ENCODE data around the gene DCBLD2. TPM values are rescaled to one million over a fixed set of nuclear protein-coding genes. Genes with fewer than 3 reads are reported as not detected.
"Not testable (repeated sequence)": the region's sequence is repeated elsewhere in the genome, so short reads cannot be mapped to it uniquely, and the experiment has no call there.

DCBLD2 gene
- total RNA-seq, 1 experiment from 2014 or later, result 70.2 TPM

DNA sequence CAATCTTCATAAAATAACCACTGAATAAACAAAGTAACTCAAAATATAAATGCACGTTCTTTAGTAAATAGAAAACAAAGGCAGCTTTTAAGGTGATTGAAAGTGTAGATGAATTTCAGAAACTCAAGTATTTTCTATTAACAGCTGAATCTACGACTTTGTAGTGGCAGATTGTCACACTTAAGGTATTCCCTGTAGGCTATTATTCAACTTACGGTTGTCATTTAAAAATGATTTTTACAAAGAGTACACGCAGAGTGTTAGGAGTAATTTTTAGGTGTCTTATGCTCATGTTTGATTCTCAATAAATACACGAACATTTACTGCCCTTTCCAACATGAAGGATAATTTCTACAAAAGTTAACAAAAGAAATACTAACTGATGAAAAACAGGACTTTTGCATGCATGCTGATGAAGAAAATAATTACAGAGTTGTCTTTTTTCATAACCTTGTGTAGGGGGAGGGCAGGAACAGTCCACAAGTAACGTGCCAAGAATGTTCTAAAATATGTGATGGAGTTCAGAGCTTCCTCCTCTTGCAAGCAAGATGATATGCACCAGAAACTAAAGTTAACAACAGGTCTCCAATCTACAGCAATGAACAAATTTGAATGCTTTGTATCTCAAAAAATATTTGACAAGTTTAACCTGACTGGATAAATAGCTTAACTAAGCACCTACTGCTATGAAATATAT lies 16.7 kb downstream of the DCBLD2 start:
- Histone ChIP-seq H3K27me3 (replicated peaks) (no peaks in the 10 kb centered on the region), H3K4me1 (replicated peaks) (peaks cover 46% of the 10 kb centered on the region), H3K27ac (peak overlapping the region; percentile 30; the same call in 1 of the 2 replicates), H3K4me3 (no peak overlapping the region), H3K36me3 (peaks cover 21% of the 10 kb centered on the region), H3K9me3 (replicated peaks) (no peaks in the 10 kb centered on the region)
- peak in 1 of 2 experiments; percentile 43 for DNase-seq (ENCODE audit: low read depth in 1 of 2, low spot score in 2 of 2)

DNA sequence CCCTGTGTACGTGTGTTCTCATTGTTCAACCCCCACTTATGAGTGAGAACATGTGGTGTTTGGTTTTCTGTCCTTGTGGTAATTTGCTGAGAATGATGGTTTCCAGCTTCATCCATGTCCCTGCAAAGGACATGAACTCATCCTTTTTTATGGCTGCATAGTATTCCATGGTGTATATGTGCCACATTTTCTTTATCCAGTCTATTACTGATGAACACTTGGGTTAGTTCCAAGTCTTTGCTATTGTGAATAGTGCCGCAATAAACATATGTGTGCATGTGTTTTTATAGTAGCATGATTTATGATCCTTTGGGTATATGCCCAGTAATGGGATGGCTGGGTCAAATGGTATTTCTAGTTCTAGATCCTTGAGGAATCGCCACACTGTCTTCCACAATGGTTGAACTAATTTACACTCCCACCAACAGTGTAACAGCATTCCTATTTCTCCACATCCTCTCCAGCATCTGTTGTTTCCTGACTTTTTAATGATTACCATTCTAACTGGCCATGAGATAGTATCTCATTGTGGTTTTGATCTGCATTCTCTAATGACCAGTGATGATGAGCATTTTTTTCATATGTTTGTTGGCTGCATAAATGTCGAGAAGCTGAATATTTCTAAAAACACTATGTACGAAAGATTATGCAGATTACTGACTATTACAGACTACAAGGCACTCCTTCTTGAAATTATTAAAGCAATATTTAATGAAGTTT lies 18.7 kb downstream of the DCBLD2 start:
- not testable (repeated sequence) for H3K27me3 ChIP-seq (replicated peaks); H3K27ac ChIP-seq; DNase-seq (ENCODE audit: low read depth in 1 of 2, low spot score in 2 of 2); H3K9me3 ChIP-seq (replicated peaks); H3K4me3 ChIP-seq
- Histone ChIP-seq H3K36me3 (peaks cover 33% of the 10 kb centered on the region), H3K4me1 (replicated peaks) (peaks cover 35% of the 10 kb centered on the region)

DNA sequence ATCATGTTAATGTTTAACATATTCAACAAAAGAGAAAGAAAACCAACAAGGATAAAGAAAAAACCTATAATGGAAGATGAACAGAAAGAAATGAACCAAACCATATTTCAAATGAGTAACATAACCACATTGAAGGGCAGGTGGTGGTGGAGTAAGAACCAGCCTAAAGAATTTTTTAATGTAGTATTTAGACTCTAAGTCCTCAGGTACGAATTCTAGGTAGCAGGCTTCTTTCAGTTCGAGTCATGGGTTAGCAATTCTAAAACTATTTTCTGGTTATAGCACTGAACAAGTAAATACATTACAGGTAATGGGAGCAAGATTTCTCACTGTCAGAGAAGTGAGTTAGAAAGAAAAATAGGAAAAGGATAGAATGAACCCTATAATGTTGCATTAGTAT lies 24.4 kb downstream of the DCBLD2 start:
- no peak overlapping the region for H3K27ac ChIP-seq

DNA sequence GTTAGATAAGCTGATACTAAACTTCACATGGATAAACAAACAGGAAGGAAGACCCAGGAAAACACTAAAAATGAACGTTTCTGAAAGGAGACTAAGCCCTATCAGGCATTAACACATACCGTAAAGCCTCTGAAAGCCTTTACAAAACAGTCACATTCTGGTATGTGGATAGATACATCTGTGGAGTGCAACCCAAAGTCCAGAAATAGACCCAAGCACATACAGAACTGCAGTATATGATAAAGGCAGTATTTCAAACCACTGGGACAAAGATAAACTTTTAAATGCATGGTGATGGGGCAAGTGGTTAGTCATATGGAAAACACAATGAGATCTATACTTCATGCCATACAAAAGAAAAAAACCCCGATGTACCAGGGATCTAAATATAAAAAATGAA lies 26.0 kb downstream of the DCBLD2 start:
- Histone ChIP-seq H3K36me3 (peaks cover 49% of the 10 kb centered on the region), H3K27ac (no peak overlapping the region), H3K27me3 (replicated peaks) (no peaks in the 10 kb centered on the region), H3K9me3 (replicated peaks) (no peaks in the 10 kb centered on the region), H3K4me3 (no peak overlapping the region), H3K4me1 (replicated peaks) (no peaks in the 10 kb centered on the region)
- no peak for DNase-seq (ENCODE audit: low read depth in 1 of 2, low spot score in 2 of 2)

More for the DNA sequence above, 24.4 kb downstream of the DCBLD2 start:
- DNase-seq (ENCODE audit: low read depth in 1 of 2, low spot score in 2 of 2), result no peak
- Histone ChIP-seq H3K9me3 (replicated peaks) (no peaks in the 10 kb centered on the region), H3K36me3 (peaks cover 45% of the 10 kb centered on the region), H3K27me3 (replicated peaks) (no peaks in the 10 kb centered on the region), H3K4me3 (no peak overlapping the region), H3K4me1 (replicated peaks) (no peaks in the 10 kb centered on the region)

DNA sequence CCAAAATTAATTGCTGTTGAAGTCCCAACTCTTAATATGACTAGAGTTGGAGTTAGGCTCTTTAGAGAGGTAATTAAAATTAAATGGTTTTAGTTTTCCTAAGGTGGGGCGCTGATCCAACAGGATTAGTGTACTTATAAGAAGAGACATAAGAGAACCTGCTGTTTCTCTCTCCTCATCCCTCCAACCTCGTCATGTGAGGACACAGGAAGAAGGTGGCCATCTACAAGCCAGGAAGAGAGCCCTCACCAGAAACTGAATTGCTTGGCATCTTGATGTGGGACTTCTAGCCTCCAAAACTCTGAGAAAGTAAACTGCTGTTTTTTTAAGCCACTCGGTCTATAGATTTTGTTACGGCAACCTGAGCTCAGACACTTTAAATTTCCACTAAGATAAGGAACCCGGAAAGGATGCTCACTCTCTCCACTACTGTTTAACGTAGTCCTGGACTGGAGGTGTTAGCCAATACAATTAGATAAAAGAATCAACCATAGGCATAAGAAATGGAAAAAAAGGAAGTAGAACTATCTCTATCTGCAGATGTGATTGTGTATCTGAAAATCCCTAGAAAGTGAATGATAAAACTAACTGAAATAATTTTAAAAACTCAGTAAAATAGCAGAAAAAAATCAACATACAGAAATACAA lies 26.8 kb downstream of the DCBLD2 start:
- no peaks in the 10 kb centered on the region for H3K9me3 ChIP-seq (replicated peaks)
- H3K4me1 ChIP-seq (replicated peaks), result peaks cover 5% of the 10 kb centered on the region; the same call in 1 of the 2 replicates
- H3K36me3 ChIP-seq, result peaks cover 41% of the 10 kb centered on the region
- DNase-seq (ENCODE audit: low read depth in 1 of 2, low spot score in 2 of 2), result no peak
- H3K27ac ChIP-seq, result no peak overlapping the region
- H3K4me3 ChIP-seq, result no peak overlapping the region
- H3K27me3 ChIP-seq (replicated peaks), result no peaks in the 10 kb centered on the region

DNA sequence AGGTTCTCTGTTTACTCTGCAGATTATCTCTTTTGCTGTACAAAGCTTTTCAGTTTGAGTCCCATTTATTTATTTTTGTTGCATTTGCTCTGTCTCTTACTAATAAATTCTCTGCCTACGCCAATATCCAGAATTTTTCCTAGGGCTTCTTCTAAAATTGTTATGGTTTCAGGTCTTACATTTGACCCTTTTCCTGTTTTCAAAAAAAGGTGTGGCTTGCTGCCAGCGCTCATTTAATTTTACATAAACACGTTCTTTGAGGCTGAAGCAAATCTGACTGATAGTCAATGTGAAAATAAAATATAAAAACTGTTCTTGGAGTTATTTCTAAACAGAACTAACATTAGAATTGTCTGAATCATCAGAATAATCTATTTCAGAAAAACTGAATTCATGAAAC lies 32.1 kb downstream of the DCBLD2 start:
- Histone ChIP-seq H3K27me3 (replicated peaks) (no peaks in the 10 kb centered on the region), H3K36me3 (peaks cover 43% of the 10 kb centered on the region), H3K4me1 (replicated peaks) (peaks cover 14% of the 10 kb centered on the region), H3K4me3 (no peak overlapping the region), H3K9me3 (replicated peaks) (no peaks in the 10 kb centered on the region), H3K27ac (no peak overlapping the region)
- DNase-seq (ENCODE audit: low read depth in 1 of 2, low spot score in 2 of 2), result no peak

DNA sequence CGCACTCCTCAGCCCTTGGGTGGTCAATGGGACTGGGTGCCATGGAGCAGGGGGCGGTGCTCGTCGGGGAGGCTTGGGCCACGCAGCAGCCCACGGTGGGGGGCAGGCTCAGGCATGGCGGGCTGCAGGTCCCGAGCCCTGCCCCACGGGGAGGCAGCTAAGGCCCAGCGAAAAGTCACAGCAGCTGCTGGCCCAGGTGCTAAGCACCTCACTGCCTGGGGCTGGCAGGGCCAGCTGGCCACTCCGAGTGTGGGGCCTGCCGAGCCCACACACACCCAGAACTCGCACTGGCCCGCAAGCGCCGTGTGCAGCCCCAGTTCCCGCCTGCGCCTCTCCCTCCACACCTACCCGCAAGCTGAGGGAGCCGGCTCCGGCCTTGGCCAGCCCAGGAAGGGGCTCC lies 43.5 kb downstream of the DCBLD2 start:
- not testable (repeated sequence) for H3K27ac ChIP-seq; DNase-seq (ENCODE audit: low read depth in 1 of 2, low spot score in 2 of 2); H3K27me3 ChIP-seq (replicated peaks); H3K9me3 ChIP-seq (replicated peaks); H3K4me3 ChIP-seq
- peaks cover 26% of the 10 kb centered on the region for H3K4me1 ChIP-seq (replicated peaks)
- H3K36me3 ChIP-seq, result peaks cover 30% of the 10 kb centered on the region

DNA sequence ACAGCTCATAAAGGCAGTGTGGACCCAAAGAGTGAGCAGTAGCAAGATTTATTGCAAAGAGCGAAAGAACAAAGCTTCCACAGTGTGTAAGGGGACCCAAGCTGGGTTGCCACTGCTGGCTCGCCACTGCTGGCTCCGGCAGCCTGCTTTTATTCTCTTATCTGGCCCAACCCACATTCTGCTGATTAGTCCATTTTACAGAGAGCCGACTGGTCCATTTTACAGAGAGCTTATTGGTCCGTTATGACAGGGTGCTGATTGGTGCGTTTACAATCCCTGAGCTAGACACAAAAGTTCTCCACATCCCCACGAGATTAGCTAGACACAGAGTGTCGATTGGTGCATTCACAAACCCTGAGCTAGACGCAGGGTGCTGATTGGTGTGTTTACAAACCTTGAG lies 44.2 kb downstream of the DCBLD2 start:
- H3K9me3 ChIP-seq (replicated peaks); DNase-seq (ENCODE audit: low read depth in 1 of 2, low spot score in 2 of 2); H3K27ac ChIP-seq; H3K4me3 ChIP-seq; H3K27me3 ChIP-seq (replicated peaks): not testable (repeated sequence)
- peaks cover 29% of the 10 kb centered on the region for H3K4me1 ChIP-seq (replicated peaks)
- peaks cover 30% of the 10 kb centered on the region for H3K36me3 ChIP-seq

DNA sequence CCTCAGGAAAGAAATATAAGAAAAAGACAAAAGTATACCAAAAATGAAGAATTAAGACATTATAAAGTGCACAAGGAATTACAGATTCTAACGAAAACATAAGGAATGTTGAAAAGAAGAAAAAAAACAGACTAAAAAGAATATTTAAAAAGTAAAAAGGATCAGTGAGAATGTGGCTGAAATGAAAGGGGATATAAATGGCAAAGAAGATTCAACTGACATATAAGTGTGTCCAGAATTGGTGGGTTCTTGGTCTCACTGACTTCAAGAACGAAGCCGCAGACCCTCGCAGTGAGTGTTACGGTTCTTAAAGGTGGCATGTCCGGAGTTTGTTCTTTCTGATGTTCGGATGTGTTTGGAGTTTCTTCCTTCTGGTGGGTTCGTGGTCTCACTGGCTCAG lies 44.8 kb downstream of the DCBLD2 start:
- Histone ChIP-seq H3K4me3 (no peak overlapping the region), H3K4me1 (replicated peaks) (peaks cover 29% of the 10 kb centered on the region), H3K9me3 (replicated peaks) (no peaks in the 10 kb centered on the region), H3K27ac (peak overlapping the region; percentile 48; the same call in 1 of the 2 replicates), H3K36me3 (peaks cover 30% of the 10 kb centered on the region), H3K27me3 (replicated peaks) (no peaks in the 10 kb centered on the region)
- no peak for DNase-seq (ENCODE audit: low read depth in 1 of 2, low spot score in 2 of 2)

DNA sequence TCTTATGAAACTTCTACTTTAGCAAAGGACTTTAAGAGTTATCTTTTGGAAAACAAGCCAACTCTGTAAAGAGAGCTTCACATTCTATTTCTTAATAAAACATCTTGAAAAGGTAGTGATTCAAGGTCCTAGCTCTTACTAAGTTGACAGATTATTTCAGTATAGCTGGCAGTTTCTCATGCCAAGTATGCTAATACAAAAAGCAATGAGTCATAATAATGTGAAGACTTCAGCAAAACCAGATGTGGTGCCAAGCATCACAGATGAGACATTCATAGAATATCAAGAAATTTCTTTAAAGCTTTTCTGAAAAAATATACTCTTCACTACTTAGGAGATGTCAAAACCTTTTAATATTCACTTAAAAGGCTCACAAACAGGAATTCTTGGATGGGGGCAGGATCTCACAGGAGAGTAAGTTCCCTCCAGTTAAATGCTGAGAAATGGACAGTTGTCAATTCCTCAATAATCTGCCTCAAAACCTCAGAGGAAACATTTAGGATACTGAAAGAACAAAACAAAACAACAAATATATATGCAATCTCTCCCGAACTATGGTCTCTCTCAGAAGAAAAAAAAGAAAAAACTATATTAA lies 45.6 kb downstream of the DCBLD2 start:
- Histone ChIP-seq H3K27ac (peak overlapping the region; percentile 48), H3K36me3 (peaks cover 30% of the 10 kb centered on the region), H3K27me3 (replicated peaks) (no peaks in the 10 kb centered on the region), H3K9me3 (replicated peaks) (no peaks in the 10 kb centered on the region), H3K4me3 (no peak overlapping the region), H3K4me1 (replicated peaks) (peaks cover 33% of the 10 kb centered on the region)
- DNase-seq (ENCODE audit: low read depth in 1 of 2, low spot score in 2 of 2), result peak in 1 of 2 experiments; percentile 52

DNA sequence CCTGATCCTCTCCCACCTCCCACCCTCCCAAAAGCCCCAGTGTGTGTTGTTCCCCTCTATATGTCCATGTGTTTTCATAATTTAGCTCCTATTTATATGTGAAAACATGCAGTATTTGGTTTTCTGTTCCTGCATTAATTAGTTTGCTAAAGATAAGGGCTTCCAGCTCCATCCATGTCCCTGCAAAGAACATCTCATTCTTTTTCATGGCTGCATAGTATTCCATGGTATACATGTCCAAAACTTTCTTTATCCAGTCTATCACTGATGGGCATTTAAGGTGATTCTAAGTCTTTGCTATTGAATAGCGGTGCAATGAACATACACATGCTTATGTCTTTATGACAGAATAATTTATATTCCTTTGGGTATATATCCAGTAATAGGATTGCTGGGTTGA lies 53.4 kb downstream of the DCBLD2 start:
- H3K36me3 ChIP-seq, result peaks cover 20% of the 10 kb centered on the region
- H3K27me3 ChIP-seq (replicated peaks), result no peaks in the 10 kb centered on the region
- H3K27ac ChIP-seq, result no peak overlapping the region
- H3K4me1 ChIP-seq (replicated peaks), result peaks cover 53% of the 10 kb centered on the region
- no peak for DNase-seq (ENCODE audit: low read depth in 1 of 2, low spot score in 2 of 2)
- no peaks in the 10 kb centered on the region for H3K9me3 ChIP-seq (replicated peaks)
- H3K4me3 ChIP-seq, result no peak overlapping the region

DNA sequence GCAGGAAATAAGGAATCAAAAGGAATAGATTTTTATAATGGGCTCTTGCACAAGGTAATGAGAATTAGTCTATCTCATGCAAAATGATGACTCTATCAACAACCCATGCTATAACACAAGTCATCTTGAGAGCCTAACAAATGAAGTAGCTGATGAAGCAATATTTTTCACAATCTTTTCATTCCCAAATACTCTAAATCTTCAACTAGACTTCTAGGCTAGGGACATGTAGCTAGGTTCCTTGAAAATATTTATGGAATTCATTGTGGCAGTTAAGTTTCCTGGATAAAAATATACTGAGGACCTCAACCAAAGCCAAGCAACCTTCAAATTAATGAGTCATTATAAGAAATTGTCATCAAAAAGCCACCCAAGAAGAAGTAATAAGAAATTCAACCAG lies 55.4 kb downstream of the DCBLD2 start:
- peak in 1 of 2 experiments; percentile 83 for DNase-seq (ENCODE audit: low read depth in 1 of 2, low spot score in 2 of 2)

DNA sequence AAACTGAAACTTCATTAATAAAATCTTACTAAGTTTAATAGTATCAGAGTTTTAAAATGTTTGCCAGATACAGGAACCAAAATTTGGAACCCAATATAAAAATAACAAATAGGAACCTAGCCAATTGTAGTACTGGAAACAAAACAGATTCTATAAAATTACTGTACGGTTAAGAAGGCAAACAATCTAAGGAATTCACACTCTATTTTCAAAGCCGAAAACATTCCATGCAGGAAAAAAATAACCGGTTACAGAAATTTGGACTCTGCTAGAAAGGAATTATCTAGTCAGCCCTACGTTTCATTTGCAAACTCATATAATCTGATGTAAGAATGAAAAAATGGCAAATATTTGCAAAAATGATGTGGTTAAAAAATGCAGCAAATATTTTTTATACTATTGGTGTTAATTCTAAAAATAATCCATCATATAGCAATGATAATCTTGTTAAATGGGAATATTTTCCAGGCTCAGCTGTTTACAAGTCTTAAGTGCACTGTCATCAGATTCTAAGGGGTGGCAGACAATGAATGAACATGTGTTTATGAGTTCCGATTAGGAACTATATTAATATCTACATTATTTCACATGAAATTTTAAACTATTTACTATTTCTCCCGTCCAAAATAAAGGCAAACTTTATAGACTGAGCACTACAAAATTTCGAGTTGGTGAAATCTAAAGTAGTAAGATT lies 58.1 kb downstream of the DCBLD2 start:
- H3K4me3 ChIP-seq, result no peak overlapping the region
- no peaks in the 10 kb centered on the region for H3K27me3 ChIP-seq (replicated peaks)
- H3K4me1 ChIP-seq (replicated peaks), result peaks cover 54% of the 10 kb centered on the region
- no peaks in the 10 kb centered on the region for H3K9me3 ChIP-seq (replicated peaks)
- peak in 1 of 2 experiments; percentile 25 for DNase-seq (ENCODE audit: low read depth in 1 of 2, low spot score in 2 of 2)
- H3K27ac ChIP-seq, result peak overlapping the region; percentile 32
- H3K36me3 ChIP-seq, result peaks cover 35% of the 10 kb centered on the region

More for the DNA sequence above, 55.4 kb downstream of the DCBLD2 start:
- H3K27ac ChIP-seq, result peak overlapping the region; percentile 82
- H3K4me1 ChIP-seq (replicated peaks), result peaks cover 53% of the 10 kb centered on the region
- H3K27me3 ChIP-seq (replicated peaks), result no peaks in the 10 kb centered on the region
- H3K36me3 ChIP-seq, result peaks cover 27% of the 10 kb centered on the region
- no peak overlapping the region for H3K4me3 ChIP-seq
- H3K9me3 ChIP-seq (replicated peaks), result no peaks in the 10 kb centered on the region

Measured in SJSA1 (cell line).